C4-2B (cell line): Measurements from ENCODE around the gene ENPP7.

Source experiments
- CTCF ChIP-seq: fragments of 450-650 bp; conservative IDR thresholded peaks from 2 replicates; pipeline ENCODE4 v1.5.1; 2017; ENCODE audit warnings: mild to moderate bottlenecking
- ZFX ChIP-seq: fragments of 450-650 bp; IDR thresholded peaks from 2 replicates; pipeline ENCODE4 v1.6.1; 2017

GRCh38 chr17:79730437-79730768 is 340 bp upstream of the ENPP7 start:
- TF ChIP-seq CTCF (no peak), ZFX (no peak)
